IPS-20b (cell line): Measurements from ENCODE around the gene TMEM19.
A peak's percentile ranks its signal among the peaks of the same experiment; 100 is the strongest.
"Not testable (repeated sequence)": the region's sequence is repeated elsewhere in the genome, so short reads cannot be mapped to it uniquely, and the experiment has no call there.

ENCODE experiments used
- H3K27ac ChIP-seq: one replicate; pipeline ENCODE4 v1.5.1; 2013; ENCODE audit warnings: low read length
- H3K27me3 ChIP-seq: 2 replicates; pipeline ENCODE4 v1.6.1; 2013; ENCODE audit warnings: mild to moderate bottlenecking, low read length, inconsistent platforms; ENCODE audit not compliant: insufficient read depth
- H3K36me3 ChIP-seq: 2 replicates; pipeline ENCODE4 v1.6.1; 2013; ENCODE audit warnings: low read depth, mild to moderate bottlenecking, inconsistent platforms, low read length, moderate library complexity; ENCODE audit not compliant: insufficient read depth
- H3K4me1 ChIP-seq: 2 replicates; pipeline ENCODE4 v1.6.1; 2013; ENCODE audit warnings: mild to moderate bottlenecking, control low read depth, inconsistent platforms, low read length, moderate library complexity; ENCODE audit not compliant: insufficient read depth
- H3K4me3 ChIP-seq: 2 replicates; pipeline ENCODE4 v1.5.1; 2013; ENCODE audit warnings: mild to moderate bottlenecking, low read length, inconsistent platforms
- H3K9ac ChIP-seq: 2 replicates; pipeline ENCODE4 v1.6.1; 2013; ENCODE audit warnings: low read depth, mild to moderate bottlenecking, inconsistent platforms, low read length, moderate library complexity
- H3K9me3 ChIP-seq: 2 replicates; pipeline ENCODE4 v1.6.1; 2013; ENCODE audit warnings: mild to moderate bottlenecking, low read depth, low read length, inconsistent platforms; ENCODE audit not compliant: insufficient read depth

The TMEM19 gene

DNA sequence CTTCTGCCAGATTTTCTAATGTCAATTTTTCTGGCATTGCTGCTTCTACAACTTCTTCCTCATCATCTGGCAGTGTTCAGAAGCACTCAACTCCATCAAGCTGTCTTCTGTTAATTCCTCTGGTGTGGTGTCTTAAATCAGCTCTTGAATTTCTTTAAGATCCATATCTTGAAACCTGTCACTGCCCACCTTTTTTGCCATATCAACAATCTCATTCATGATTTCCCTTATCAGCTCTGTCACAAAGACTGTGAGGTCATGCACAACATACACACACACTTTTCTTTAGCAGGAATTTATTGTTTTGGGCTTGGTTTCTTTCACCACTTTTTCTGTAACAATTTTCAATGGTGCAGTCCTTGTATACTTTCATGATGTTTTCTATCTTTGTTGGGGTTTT is 14.6 kb upstream of the TMEM19 start:
- Histone ChIP-seq H3K9me3 (no peaks in the 10 kb centered on the region), H3K27ac (no peak overlapping the region), H3K4me1 (no peaks in the 10 kb centered on the region), H3K36me3 (no peaks in the 10 kb centered on the region), H3K4me3 (no peak overlapping the region), H3K27me3 (no peaks in the 10 kb centered on the region), H3K9ac (no peak overlapping the region)

GRCh38 chr12:71671816-71672215 is 14.1 kb upstream of the TMEM19 start:
- Histone ChIP-seq H3K4me3 (no peak overlapping the region), H3K36me3 (no peaks in the 10 kb centered on the region), H3K27me3 (no peaks in the 10 kb centered on the region), H3K4me1 (no peaks in the 10 kb centered on the region), H3K27ac (no peak overlapping the region), H3K9ac (no peak overlapping the region), H3K9me3 (no peaks in the 10 kb centered on the region)

DNA sequence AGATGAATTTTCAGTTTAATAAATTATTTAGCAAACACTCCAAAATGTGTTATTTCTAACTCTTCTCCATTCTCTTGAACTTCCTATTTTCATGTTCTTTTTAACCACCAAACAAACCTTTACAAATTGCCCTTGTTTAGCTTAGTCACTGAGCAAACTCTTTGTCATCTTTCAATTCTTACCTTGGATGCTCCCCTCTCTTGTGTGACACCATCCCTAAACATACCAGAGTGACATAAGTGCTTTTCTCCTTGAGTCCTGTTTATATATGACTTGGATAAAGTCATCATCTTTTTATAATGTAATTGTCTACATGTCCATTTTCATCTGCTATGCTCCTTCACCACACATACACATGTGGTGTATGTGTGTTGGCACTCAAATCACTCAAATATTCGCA is 3.4 kb upstream of the TMEM19 start:
- Histone ChIP-seq H3K36me3 (no peaks in the 10 kb centered on the region), H3K9ac (no peak overlapping the region), H3K4me3 (no peak overlapping the region), H3K27me3 (no peaks in the 10 kb centered on the region), H3K9me3 (no peaks in the 10 kb centered on the region), H3K27ac (no peak overlapping the region), H3K4me1 (no peaks in the 10 kb centered on the region)

DNA sequence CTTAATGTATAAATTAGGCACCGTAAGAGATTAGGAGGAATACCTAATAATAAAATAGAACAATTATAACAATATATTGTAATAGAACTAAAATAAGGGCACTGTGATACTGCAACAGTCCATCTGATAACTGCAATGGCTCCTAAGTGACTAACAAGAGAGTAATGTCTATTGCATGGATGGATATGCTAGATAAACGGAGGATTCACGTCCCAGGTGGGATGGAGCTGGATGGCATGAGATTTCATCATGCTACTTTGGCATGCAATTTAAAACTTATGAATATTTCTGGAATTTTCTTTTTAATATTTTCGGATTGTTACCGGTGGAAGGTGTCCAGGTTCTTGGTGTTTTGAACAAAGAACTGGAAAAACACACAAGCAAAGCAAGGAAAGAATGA is 2.2 kb upstream of the TMEM19 start:
- Histone ChIP-seq H3K36me3 (no peaks in the 10 kb centered on the region), H3K4me1 (no peaks in the 10 kb centered on the region), H3K27me3 (no peaks in the 10 kb centered on the region), H3K9me3 (no peaks in the 10 kb centered on the region), H3K4me3 (no peak overlapping the region), H3K9ac (no peak overlapping the region), H3K27ac (no peak overlapping the region)

GRCh38 chr12:71684081-71684480 is 1.8 kb upstream of the TMEM19 start:
- no peaks in the 10 kb centered on the region for H3K4me1 ChIP-seq
- no peak overlapping the region for H3K27ac ChIP-seq
- no peaks in the 10 kb centered on the region for H3K9me3 ChIP-seq
- H3K27me3 ChIP-seq, result no peaks in the 10 kb centered on the region
- H3K4me3 ChIP-seq, result no peak overlapping the region
- no peak overlapping the region for H3K9ac ChIP-seq
- no peaks in the 10 kb centered on the region for H3K36me3 ChIP-seq

GRCh38 chr12:71685312-71685906 is 473 bp upstream of the TMEM19 start:
- H3K9ac ChIP-seq, result peak overlapping the region; percentile 86
- no peaks in the 10 kb centered on the region for H3K27me3 ChIP-seq
- no peaks in the 10 kb centered on the region for H3K36me3 ChIP-seq
- peak overlapping the region; percentile 86 for H3K4me3 ChIP-seq
- no peaks in the 10 kb centered on the region for H3K9me3 ChIP-seq
- no peaks in the 10 kb centered on the region for H3K4me1 ChIP-seq
- H3K27ac ChIP-seq, result no peak overlapping the region

DNA sequence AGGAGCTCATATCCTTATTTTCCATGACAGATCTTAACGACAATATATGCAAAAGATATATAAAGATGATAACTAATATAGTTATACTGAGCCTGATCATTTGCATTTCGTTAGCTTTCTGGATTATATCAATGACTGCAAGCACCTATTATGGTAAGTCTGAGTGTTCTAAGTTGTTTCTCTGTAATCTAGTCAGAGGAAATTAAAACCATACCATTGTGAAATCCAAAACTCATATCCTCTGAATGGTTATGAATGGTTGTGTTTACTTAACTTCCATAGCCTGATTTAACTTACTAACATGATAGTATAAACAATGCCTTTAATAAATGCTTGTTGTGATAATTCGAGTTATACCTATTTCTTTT is 760 bp downstream of the TMEM19 start:
- H3K27me3 ChIP-seq, result no peaks in the 10 kb centered on the region
- H3K4me1 ChIP-seq, result no peaks in the 10 kb centered on the region
- H3K27ac ChIP-seq, result peak overlapping the region; percentile 39
- H3K9me3 ChIP-seq, result no peaks in the 10 kb centered on the region
- H3K9ac ChIP-seq, result peak overlapping the region; percentile 86; the same call in 1 of the 2 replicates
- H3K36me3 ChIP-seq, result no peaks in the 10 kb centered on the region
- peak overlapping the region; percentile 86 for H3K4me3 ChIP-seq

DNA sequence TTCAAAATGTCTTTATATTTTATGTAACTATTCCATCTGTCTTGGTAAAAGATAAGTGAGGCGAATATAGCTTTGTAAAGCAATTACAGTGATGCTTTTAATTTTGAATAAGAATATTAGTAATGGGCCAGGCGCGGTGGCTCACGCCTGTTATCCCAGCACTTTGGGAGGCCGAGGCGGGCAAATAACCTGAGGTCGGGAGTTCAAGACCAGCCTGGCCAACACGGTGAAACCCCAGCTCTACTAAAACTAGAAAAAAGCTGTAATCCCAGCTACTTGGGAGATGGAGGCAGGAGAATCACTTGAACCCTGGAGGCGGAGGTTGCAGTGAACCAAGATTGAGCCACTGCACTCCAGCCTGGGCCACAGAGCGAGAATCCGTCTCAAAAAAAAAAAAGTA is 1.3 kb downstream of the TMEM19 start:
- H3K27me3 ChIP-seq, H3K4me1 ChIP-seq, H3K27ac ChIP-seq, H3K36me3 ChIP-seq, H3K9ac ChIP-seq, H3K9me3 ChIP-seq: not testable (repeated sequence)
- peak overlapping the region; percentile 86 for H3K4me3 ChIP-seq

DNA sequence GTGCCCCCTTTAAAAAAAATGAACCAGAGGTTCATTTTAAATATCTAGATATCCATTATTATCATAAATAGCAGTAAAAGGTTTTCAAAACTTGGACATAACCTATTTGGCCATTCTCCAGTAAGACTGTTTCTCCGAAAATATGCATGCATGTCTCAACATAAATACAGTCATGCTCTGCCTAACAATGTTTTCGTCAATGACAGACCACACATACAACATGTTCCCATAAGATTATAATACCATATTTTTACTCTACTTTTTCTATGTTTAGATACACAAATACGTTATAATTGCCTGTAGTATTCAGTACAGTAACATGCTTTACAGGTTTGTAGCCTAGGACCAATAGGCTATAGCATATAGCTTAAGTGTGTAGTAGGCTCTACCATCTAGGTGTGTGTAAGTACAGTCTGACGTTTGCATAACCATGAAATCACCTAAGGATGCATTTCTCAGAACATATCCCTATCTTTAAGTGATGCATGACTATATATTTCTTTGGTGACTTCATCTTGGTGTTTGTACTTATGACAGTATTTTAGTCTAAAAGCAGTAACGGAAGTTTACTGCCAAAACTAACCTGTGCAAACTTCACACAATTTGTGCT is 3.2 kb downstream of the TMEM19 start:
- Histone ChIP-seq H3K36me3 (no peaks in the 10 kb centered on the region), H3K27ac (no peak overlapping the region), H3K4me3 (no peak overlapping the region), H3K27me3 (no peaks in the 10 kb centered on the region), H3K4me1 (no peaks in the 10 kb centered on the region), H3K9ac (no peak overlapping the region), H3K9me3 (no peaks in the 10 kb centered on the region)

DNA sequence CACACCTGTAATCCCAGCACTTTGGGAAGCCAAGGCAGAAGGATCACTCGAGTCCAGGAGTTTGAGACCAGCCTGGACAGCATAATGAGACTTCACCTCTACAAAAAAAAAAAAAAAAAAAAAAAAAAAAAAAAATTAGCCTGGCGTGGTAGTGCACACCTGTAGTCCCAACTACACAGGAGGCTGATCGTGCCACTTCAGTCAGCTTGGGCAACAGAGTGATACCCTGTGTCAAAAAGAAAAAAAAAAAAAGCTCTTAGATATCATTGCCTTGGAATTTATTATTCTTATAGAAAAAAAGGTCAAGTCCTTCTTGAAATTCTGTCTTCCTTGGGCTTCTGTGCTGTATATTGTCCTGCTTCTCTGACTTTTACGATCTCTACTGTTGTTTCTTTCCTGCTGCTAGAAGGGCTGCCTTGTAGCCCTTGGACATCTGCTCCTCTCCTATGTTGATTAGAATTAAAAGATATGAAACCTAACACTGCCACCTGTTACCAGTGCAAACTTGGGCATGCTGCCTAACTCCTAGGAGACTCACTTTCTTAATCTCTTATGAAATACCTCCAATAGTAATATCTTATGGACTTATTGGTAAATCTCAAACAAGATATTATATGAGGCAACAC is 5.7 kb downstream of the TMEM19 start:
- H3K9ac ChIP-seq, result no peak overlapping the region

DNA sequence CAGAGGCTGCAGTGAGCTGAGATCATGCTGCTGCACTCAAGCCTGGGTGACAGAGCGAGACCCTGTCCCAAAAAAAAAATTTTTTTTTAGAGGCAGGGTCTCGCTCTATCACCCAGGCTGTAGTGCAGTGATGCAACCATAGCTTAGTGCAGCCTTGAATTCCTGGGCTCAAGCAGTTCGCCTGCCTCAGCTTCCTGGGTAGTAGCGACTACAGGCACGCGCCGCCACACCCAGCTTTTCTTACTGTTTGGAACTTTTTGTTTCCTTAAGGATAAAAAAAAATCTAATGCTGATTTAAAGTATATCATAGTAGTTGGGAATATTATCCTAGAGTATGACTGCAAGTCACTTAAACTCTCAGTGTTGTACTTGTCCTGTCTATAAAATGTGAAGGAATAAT is 7.2 kb downstream of the TMEM19 start:
- H3K4me3 ChIP-seq, result no peak overlapping the region
- H3K36me3 ChIP-seq, result peaks cover 13% of the 10 kb centered on the region
- H3K9me3 ChIP-seq, result no peaks in the 10 kb centered on the region
- no peaks in the 10 kb centered on the region for H3K4me1 ChIP-seq
- H3K27ac ChIP-seq, result no peak overlapping the region
- H3K27me3 ChIP-seq, result no peaks in the 10 kb centered on the region
- H3K9ac ChIP-seq, result no peak overlapping the region

More for the DNA sequence above, 5.7 kb downstream of the TMEM19 start:
- H3K9me3 ChIP-seq, result no peaks in the 10 kb centered on the region
- no peaks in the 10 kb centered on the region for H3K27me3 ChIP-seq
- H3K4me3 ChIP-seq, result no peak overlapping the region
- H3K36me3 ChIP-seq, result no peaks in the 10 kb centered on the region; the same call in 1 of the 2 replicates
- H3K4me1 ChIP-seq, result no peaks in the 10 kb centered on the region
- no peak overlapping the region for H3K27ac ChIP-seq

DNA sequence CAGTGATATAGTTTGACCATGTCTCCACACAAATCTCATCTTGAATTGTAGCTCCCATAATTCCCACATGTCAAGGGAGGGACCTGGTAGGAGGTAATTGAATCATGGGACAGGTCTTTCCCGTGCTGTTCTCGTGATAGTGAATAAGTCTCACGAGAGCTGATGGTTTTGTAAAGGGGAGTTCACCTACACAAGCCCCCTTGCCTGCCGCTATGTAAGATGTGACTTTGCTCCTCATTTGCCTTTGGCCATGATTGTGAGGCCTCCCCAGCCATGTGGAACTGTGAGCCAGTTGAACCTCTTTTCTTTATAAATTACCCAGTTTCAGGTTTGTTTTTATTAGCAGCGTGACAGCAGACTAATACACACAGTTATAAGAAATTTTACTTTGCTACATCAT is 7.8 kb downstream of the TMEM19 start:
- H3K9ac ChIP-seq, result not testable (repeated sequence)

More for the DNA sequence above, 7.8 kb downstream of the TMEM19 start:
- not testable (repeated sequence) for H3K4me3 ChIP-seq, H3K27me3 ChIP-seq, H3K9me3 ChIP-seq, H3K27ac ChIP-seq, H3K4me1 ChIP-seq
- peaks cover 17% of the 10 kb centered on the region for H3K36me3 ChIP-seq
